LNCaP clone FGC (cell line): ENCODE measurements around the gene IL5RA.

ENCODE experiments used
- DNase-seq: peaks from one replicate; pipeline ENCODE4 v3.0.0-alpha.2; 2011; ENCODE audit warnings: low read depth
- H3K4me3 ChIP-seq: 2 replicates; pipeline ENCODE4 v1.5.1; 2011; ENCODE audit warnings: mild to moderate bottlenecking, low read depth, low read length, control low read depth
- TF ChIP-seq, protein P1 (sequence below): IDR thresholded peaks from 2 replicates; pipeline ENCODE4 v1.5.1; 2012; ENCODE audit warnings: mild to moderate bottlenecking; ENCODE audit not compliant: control insufficient read depth, insufficient read depth; ENCODE audit errors: extremely low read depth

The IL5RA gene

GRCh38 chr3:3107858-3108257, 2.3 kb downstream of the IL5RA start:
- H3K4me3 ChIP-seq, result no peak overlapping the region
- DNase-seq, result no peak
- TF ChIP-seq, protein P1, sequence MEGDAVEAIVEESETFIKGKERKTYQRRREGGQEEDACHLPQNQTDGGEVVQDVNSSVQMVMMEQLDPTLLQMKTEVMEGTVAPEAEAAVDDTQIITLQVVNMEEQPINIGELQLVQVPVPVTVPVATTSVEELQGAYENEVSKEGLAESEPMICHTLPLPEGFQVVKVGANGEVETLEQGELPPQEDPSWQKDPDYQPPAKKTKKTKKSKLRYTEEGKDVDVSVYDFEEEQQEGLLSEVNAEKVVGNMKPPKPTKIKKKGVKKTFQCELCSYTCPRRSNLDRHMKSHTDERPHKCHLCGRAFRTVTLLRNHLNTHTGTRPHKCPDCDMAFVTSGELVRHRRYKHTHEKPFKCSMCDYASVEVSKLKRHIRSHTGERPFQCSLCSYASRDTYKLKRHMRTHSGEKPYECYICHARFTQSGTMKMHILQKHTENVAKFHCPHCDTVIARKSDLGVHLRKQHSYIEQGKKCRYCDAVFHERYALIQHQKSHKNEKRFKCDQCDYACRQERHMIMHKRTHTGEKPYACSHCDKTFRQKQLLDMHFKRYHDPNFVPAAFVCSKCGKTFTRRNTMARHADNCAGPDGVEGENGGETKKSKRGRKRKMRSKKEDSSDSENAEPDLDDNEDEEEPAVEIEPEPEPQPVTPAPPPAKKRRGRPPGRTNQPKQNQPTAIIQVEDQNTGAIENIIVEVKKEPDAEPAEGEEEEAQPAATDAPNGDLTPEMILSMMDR, result no peak

GRCh38 chr3:3107181-3107580, 3.0 kb downstream of the IL5RA start:
- DNase-seq, result no peak
- TF ChIP-seq, protein P1, result no peak
- H3K4me3 ChIP-seq, result no peak overlapping the region

- H3K4me3 ChIP-seq, result no peak overlapping the region
- no peak for DNase-seq
- TF ChIP-seq, protein P1, result no peak
These were observed 4.4 kb downstream of the IL5RA start for GRCh38 chr3:3105815-3106214.

GRCh38 chr3:3105246-3105645, 4.9 kb downstream of the IL5RA start:
- DNase-seq, result no peak
- no peak overlapping the region for H3K4me3 ChIP-seq
- TF ChIP-seq, protein P1, result no peak

- TF ChIP-seq, protein P1, result no peak
- no peak for DNase-seq
- no peak overlapping the region for H3K4me3 ChIP-seq
These were observed 7.4 kb downstream of the IL5RA start for GRCh38 chr3:3102751-3103150.

DNA sequence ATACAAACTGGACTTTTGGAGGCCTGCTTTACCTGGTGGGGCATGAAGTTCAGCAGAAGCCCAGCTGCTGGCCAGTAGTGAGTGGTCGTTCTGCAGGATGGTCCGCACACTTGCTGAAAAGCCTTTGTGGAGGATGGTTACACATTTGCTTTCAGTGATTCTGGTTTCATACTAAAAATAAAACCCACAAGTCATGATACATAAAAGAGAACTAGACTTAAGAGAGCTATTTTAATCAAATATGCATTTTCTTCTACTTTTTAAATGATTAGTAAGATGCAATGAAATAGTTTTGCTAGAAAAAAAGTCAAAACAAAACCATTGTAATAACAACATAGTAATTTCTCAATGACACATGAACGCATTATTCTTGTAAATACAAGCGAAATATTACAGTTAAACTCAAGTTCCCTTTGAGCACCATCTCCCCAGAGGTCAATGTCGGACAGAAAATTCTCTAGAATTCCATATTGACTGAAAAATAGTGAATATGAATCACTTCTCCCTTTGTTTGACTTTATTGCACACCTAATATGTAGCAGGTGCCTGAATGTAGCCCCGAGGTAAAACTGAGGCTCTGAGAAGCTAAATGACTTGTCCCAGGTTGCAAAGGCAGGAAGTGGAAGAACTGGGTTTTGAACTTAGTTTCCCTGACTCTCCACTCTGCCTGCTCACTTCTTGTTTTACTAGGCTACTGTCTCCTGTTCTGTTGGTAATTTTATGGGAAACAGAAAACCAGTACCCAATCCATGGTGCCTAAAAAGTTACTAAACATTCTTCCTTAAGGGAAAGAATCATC, 8.3 kb downstream of the IL5RA start:
- DNase-seq, result no peak
- TF ChIP-seq, protein P1, result no peak
- no peak overlapping the region for H3K4me3 ChIP-seq

DNA sequence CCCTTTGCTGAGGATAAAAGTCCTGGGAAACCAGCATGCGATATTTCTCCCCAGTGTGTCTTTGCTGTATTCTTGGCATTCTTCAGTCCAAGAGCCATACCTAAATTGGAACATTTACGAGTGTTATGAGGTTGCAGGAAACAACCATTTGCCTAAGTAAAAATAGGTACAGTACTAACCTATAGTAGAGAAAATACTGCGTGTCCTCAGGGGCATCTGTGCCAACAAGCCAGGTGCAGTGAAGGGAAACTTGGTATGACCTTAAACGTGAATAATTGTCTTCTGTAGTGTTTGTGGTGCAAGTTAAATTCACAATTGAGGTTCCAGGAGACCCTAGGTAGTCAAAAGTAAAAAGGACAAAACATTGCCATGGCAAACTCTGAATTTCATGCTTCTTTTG, 12.2 kb downstream of the IL5RA start:
- TF ChIP-seq, protein P1, result no peak
- H3K4me3 ChIP-seq, result no peak overlapping the region

More for the DNA sequence above, 12.2 kb downstream of the IL5RA start:
- DNase-seq, result no peak
